Stomach (tissue), 9 donors: ENCODE measurements around the gene VTI1A. TPM values are rescaled to one million over a fixed set of nuclear protein-coding genes. Genes with fewer than 3 reads are reported as not detected.
"Not testable (repeated sequence)": the region's sequence is repeated elsewhere in the genome, so short reads cannot be mapped to it uniquely, and the experiment has no call there.

Experiments used
- DNase-seq, 2 donors: peaks; one replicate each; pipeline versions ENCODE4 v3.0.0 to v3.0.0-alpha.2; 2013 to 2019
- H3K27ac ChIP-seq, 5 donors: fragments of 200-600 bp in 4 of 5; sonication (generic) in 4 of 5; one replicate each; pipeline ENCODE4 v1.5.1; 2013 to 2019; ENCODE audit warnings: mild to moderate bottlenecking in 1 of 5, moderate library complexity in 1 of 5
- H3K27me3 ChIP-seq, 3 donors: fragments of 200-600 bp; sonication (generic); one replicate each; pipeline ENCODE4 v1.5.1; 2017 to 2019; ENCODE audit warnings: mixed run types in 1 of 3
- H3K36me3 ChIP-seq, 4 donors: fragments of 200-600 bp; sonication (generic); 1 replicate in 3 of 4; 2 replicates in 1 of 4; pipeline ENCODE4 v1.5.1; 2016 to 2019
- H3K4me1 ChIP-seq, 4 donors: fragments of 200-600 bp; sonication (generic); one replicate each; pipeline ENCODE4 v1.5.1; 2016 to 2019
- H3K4me3 ChIP-seq, 4 donors: fragments of 200-600 bp; sonication (generic) in 3 of 4; one replicate each; pipeline ENCODE4 v1.5.1; 2016 to 2019; ENCODE audit warnings: mild to moderate bottlenecking in 1 of 4
- H3K9me3 ChIP-seq, 4 donors: fragments of 200-600 bp; sonication (generic); one replicate each; pipeline ENCODE4 v1.5.1; 2016 to 2019
- CTCF ChIP-seq, 7 experiments: fragments of 450-650 bp in 4 of 7; fragments of 200-600 bp in 3 of 7; sonication (generic) in 3 of 7; IDR thresholded peaks; one replicate each; pipeline ENCODE4 v1.5.1; 2016 to 2019; ENCODE audit warnings: antibody characterized with exemption in 7 of 7, control low read depth in 2 of 7, mild to moderate bottlenecking in 1 of 7
- EP300 ChIP-seq: sonication (generic); formaldehyde crosslinking; IDR thresholded peaks from one replicate; pipeline ENCODE4 v1.6.1; 2017; ENCODE audit warnings: antibody characterized with exemption
- POLR2A ChIP-seq, 4 donors: fragments of 450-650 bp; IDR thresholded peaks; one replicate each; pipeline ENCODE4 v1.6.1; 2016; ENCODE audit warnings: antibody characterized with exemption in 4 of 4, control low read depth in 2 of 4, mild to moderate bottlenecking in 1 of 4, moderate library complexity in 1 of 4
- POLR2AphosphoS5 ChIP-seq, 3 donors: sonication (generic); formaldehyde crosslinking; IDR thresholded peaks; one replicate each; pipeline ENCODE4 v1.6.1; 2016; ENCODE audit warnings: antibody characterized with exemption in 3 of 3
- WGBS, 5 donors: extraction: QIAGEN DNeasy Blood & Tissue Kit in 3 of 5; methylation state at CpG; one replicate each; pipeline versions ENCODE4 v1.1.5 to v1.1.7; 2013 to 2018; 5-methylcytosine and 5-hydroxymethylcytosine counted together
- intact Hi-C: fragments of 100-400 bp; cut with DNase I; formaldehyde crosslinking; loops from one replicate; pipeline ENCODE4 v1.15.1; 2023; ENCODE audit warnings: low total_unique reads
- polyA plus RNA-seq, 3 donors: library from polyadenylated mRNA; stranded (reverse); fragments of 200-250 nt; gene quantifications; one replicate each; pipeline ENCODE4 v1.2.3, GENCODE V29; 2013
- total RNA-seq, 5 donors: library from RNA; depleted of rRNA; stranded (reverse); fragments of >200 nt; gene quantifications; one replicate each; pipeline versions ENCODE4 v1.1.0 to v1.2.3, GENCODE V29; 2014 to 2016
- donor health status: healthy with polysubstance abuse.
- donor health status: Bipolar disorder and iron deficiency.
- donor health status: healthy.

The VTI1A gene
- total and polyA plus RNA-seq, 8 donors = 6.5 to 222 (median 57.4) TPM

GRCh38 chr10:112538168-112538567, 91.2 kb downstream of the VTI1A start:
- TF ChIP-seq POLR2AphosphoS5 (IDR thresholded peaks at IDR 0.05) (no peak), CTCF (IDR thresholded peaks at IDR 0.05) (no peak), EP300 (no peak), POLR2A (IDR thresholded peaks at IDR 0.05) (no peak)
- Histone ChIP-seq H3K27me3 (no peaks in the 10 kb centered on the region), H3K4me1 (peaks cover 0 to 16% (median 6%) of the 10 kb centered on the region in 4 donors), H3K36me3 (peaks cover 6 to 31% (median 19%) of the 10 kb centered on the region in 4 donors), H3K4me3 (no peak overlapping the region), H3K9me3 (no peaks in the 10 kb centered on the region), H3K27ac (no peak overlapping the region)
- DNase-seq = no peak
- intact Hi-C loops = no loop called here
- whole genome bisulfite sequencing, 5 donors = 86 to 94% (median 93%) methylated on average over 7 of the region's 7 CpGs

GRCh38 chr10:112539340-112539739, 92.3 kb downstream of the VTI1A start:
- no peak for DNase-seq
- 91 to 98% (median 97%) methylated on average over 3 of the region's 3 CpGs for WGBS, 5 donors
- H3K27me3 ChIP-seq = no peaks in the 10 kb centered on the region
- no peak overlapping the region for H3K27ac ChIP-seq
- intact Hi-C loops = no loop called here
- H3K4me3 ChIP-seq = no peak overlapping the region
- H3K4me1 ChIP-seq = peaks cover 0 to 9% (median 2%) of the 10 kb centered on the region in 4 donors
- H3K9me3 ChIP-seq = no peaks in the 10 kb centered on the region
- TF ChIP-seq POLR2AphosphoS5 (IDR thresholded peaks at IDR 0.05) (no peak), CTCF (IDR thresholded peaks at IDR 0.05) (no peak), EP300 (no peak), POLR2A (IDR thresholded peaks at IDR 0.05) (no peak)
- H3K36me3 ChIP-seq = peaks cover 6 to 31% (median 19%) of the 10 kb centered on the region in 4 donors

- H3K27ac ChIP-seq, H3K27me3 ChIP-seq, H3K4me1 ChIP-seq, H3K9me3 ChIP-seq, DNase-seq, H3K4me3 ChIP-seq, intact Hi-C loops: not testable (repeated sequence)
- peaks cover 6 to 30% (median 19%) of the 10 kb centered on the region in 4 donors for H3K36me3 ChIP-seq
- 98 to 100% (median 99%) methylated on average over 5 of the region's 5 CpGs for WGBS, 5 donors
These were observed 95.8 kb downstream of the VTI1A start for GRCh38 chr10:112542823-112543222.

- no peak for DNase-seq
- Histone ChIP-seq H3K4me1 (no peaks in the 10 kb centered on the region), H3K4me3 (no peak overlapping the region), H3K27ac (no peak overlapping the region), H3K9me3 (no peaks in the 10 kb centered on the region), H3K36me3 (peaks cover 0 to 7% (median 5%) of the 10 kb centered on the region in 4 donors), H3K27me3 (no peaks in the 10 kb centered on the region)
- 76 to 90% (median 82%) methylated on average over 2 of the region's 2 CpGs for WGBS, 5 donors
- TF ChIP-seq POLR2AphosphoS5 (IDR thresholded peaks at IDR 0.05) (no peak), CTCF (IDR thresholded peaks at IDR 0.05) (no peak), EP300 (no peak), POLR2A (IDR thresholded peaks at IDR 0.05) (no peak)
- intact Hi-C loops = no loop called here
These were observed 99.5 kb downstream of the VTI1A start for GRCh38 chr10:112546474-112546873.

GRCh38 chr10:112548535-112549276, 101.7 kb downstream of the VTI1A start:
- H3K4me1 ChIP-seq = no peaks in the 10 kb centered on the region
- no peaks in the 10 kb centered on the region for H3K9me3 ChIP-seq
- H3K27ac ChIP-seq = no peak overlapping the region
- H3K27me3 ChIP-seq = no peaks in the 10 kb centered on the region
- DNase-seq = no peak
- intact Hi-C loops = no loop called here
- no peak for TF ChIP-seq EP300
- no peak for TF ChIP-seq CTCF (IDR thresholded peaks at IDR 0.05)
- TF ChIP-seq POLR2AphosphoS5 (IDR thresholded peaks at IDR 0.05) = no peak
- no peak for TF ChIP-seq POLR2A (IDR thresholded peaks at IDR 0.05)
- 95 to 98% (median 97%) methylated on average over 8 of the region's 8 CpGs for WGBS, 5 donors
- no peaks in the 10 kb centered on the region for H3K36me3 ChIP-seq
- no peak overlapping the region for H3K4me3 ChIP-seq
